GM12864 (cell line): ENCODE results near the gene SCMH1.

Experiments
- DNase-seq: peaks from one replicate; pipeline ENCODE4 v3.0.0-alpha.2; 2011; ENCODE audit warnings: low read depth
- H3K4me3 ChIP-seq: 2 replicates; pipeline ENCODE4 v1.5.1; 2011; ENCODE audit warnings: mild to moderate bottlenecking, low read depth, low read length, control low read depth
- CTCF ChIP-seq: IDR thresholded peaks from 2 replicates; pipeline ENCODE4 v1.5.1; 2011; ENCODE audit warnings: low read depth, mild to moderate bottlenecking, moderate library complexity, low read length, control low read depth, inconsistent platforms; ENCODE audit errors: missing control alignments

Gene SCMH1

GRCh38 chr1:41162441-41162840 is 79.7 kb downstream of the SCMH1 start:
- no peak for TF ChIP-seq CTCF
- DNase-seq: no peak
- no peak overlapping the region for H3K4me3 ChIP-seq

DNA sequence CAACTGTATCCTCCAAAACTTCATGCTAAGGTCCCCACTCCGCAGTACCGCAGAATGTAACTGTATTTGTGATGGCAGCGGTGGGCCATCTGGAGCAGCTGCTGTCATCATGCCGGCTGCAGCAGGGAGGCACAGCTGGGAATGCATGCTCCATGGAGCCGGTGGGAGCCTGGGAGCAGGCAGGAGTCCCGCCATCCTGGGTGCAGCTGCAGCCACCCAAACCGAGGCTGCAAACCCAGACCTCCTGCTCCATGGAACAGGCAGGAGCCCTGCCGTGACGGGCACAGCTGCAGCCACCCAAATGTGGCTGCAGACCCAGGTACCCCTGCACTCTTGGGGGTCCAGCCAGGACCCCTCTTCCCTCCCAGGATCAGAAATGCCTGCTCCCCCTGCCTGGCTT is 80.3 kb downstream of the SCMH1 start:
- DNase-seq: no peak
- no peak overlapping the region for H3K4me3 ChIP-seq
- TF ChIP-seq CTCF: no peak

GRCh38 chr1:41160498-41161110 is 81.5 kb downstream of the SCMH1 start:
- H3K4me3 ChIP-seq: no peak overlapping the region
- no peak for DNase-seq
- no peak for TF ChIP-seq CTCF

GRCh38 chr1:41158966-41159365 is 83.1 kb downstream of the SCMH1 start:
- DNase-seq: no peak
- no peak overlapping the region for H3K4me3 ChIP-seq
- TF ChIP-seq CTCF: no peak

DNA sequence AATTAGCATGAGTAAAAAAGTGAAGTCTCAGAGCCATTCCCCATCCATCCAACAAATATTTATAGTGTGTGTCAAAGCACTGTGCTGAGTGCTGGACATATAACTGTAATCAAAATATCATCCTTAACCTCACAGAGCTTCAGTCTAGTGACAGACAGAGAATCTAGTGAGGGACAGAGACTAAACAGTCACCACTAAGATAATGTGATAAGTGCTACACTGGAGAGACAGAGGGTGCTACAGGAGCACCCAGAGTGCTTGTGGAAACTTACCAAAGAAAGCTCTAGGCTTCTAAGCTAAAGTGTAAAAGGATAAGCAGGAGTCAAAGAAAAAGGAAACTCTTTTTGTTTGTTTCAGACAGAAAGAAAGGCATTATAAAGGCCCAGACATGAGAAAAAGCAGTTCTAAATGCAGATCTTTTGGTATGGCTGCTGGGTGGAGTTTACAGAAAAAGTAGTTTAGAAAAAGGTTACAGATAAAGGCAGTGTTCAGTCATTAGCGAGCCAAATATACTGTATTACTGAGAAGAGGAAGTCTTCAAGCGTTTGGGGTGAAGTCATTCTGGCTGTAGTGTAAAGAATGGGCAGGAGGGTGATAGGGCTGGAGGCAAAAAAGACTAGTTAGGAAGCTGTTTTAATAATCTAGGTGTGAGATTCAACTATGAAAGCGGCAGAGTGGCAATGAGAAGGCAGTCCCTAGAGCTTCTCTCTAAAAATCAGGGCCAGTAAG is 83.8 kb downstream of the SCMH1 start:
- TF ChIP-seq CTCF: no peak
- H3K4me3 ChIP-seq: no peak overlapping the region

GRCh38 chr1:41155105-41155504 is 87.0 kb downstream of the SCMH1 start:
- DNase-seq: no peak
- H3K4me3 ChIP-seq: no peak overlapping the region
- TF ChIP-seq CTCF: no peak

More for the DNA sequence above, 83.8 kb downstream of the SCMH1 start:
- no peak for DNase-seq
